Sigmoid colon (tissue), 7 donors: Measurements from ENCODE around the gene SF3A1. TPM values are rescaled to one million over a fixed set of nuclear protein-coding genes. Genes with fewer than 3 reads are reported as not detected.

Experiments used
- DNase-seq: peaks from one replicate; pipeline ENCODE4 v3.0.0-alpha.2; 2019
- H3K27ac ChIP-seq, 4 donors: fragments of 200-600 bp; sonication (generic); one replicate each; pipeline ENCODE4 v1.5.1; 2016 to 2019; ENCODE audit warnings: mild to moderate bottlenecking in 1 of 4
- H3K27me3 ChIP-seq, 3 donors: fragments of 200-600 bp; sonication (generic); one replicate each; pipeline ENCODE4 v1.5.1; 2019; ENCODE audit warnings: mild to moderate bottlenecking in 1 of 3
- H3K36me3 ChIP-seq, 4 donors: fragments of 200-600 bp; sonication (generic); one replicate each; pipeline ENCODE4 v1.5.1; 2016 to 2019
- H3K4me1 ChIP-seq, 4 donors: fragments of 200-600 bp; sonication (generic); one replicate each; pipeline ENCODE4 v1.5.1; 2017 to 2019
- H3K4me3 ChIP-seq, 4 donors: fragments of 200-600 bp; sonication (generic); one replicate each; pipeline ENCODE4 v1.5.1; 2017 to 2019; ENCODE audit warnings: mild to moderate bottlenecking in 2 of 4, moderate library complexity in 1 of 4
- H3K9me3 ChIP-seq, 4 donors: fragments of 200-600 bp in 3 of 4; sonication (generic) in 3 of 4; one replicate each; pipeline versions ENCODE4 v1.5.1 to v1.6.1; 2013 to 2019
- CTCF ChIP-seq, 4 experiments: fragments of 450-650 bp in 3 of 4; fragments of 200-600 bp in 1 of 4; IDR thresholded peaks; one replicate each; pipeline ENCODE4 v1.5.1; 2016 to 2019; ENCODE audit warnings: antibody characterized with exemption in 4 of 4, mild to moderate bottlenecking in 3 of 4, moderate library complexity in 2 of 4
- EP300 ChIP-seq, 4 donors: sonication (generic); formaldehyde crosslinking; IDR thresholded peaks; one replicate each; pipeline ENCODE4 v1.6.1; 2017; ENCODE audit warnings: antibody characterized with exemption in 4 of 4
- POLR2A ChIP-seq, 2 donors: fragments of 450-650 bp; IDR thresholded peaks; one replicate each; pipeline ENCODE4 v1.6.1; 2016; ENCODE audit warnings: antibody characterized with exemption in 2 of 2, mild to moderate bottlenecking in 2 of 2, moderate library complexity in 2 of 2
- POLR2AphosphoS5 ChIP-seq, 4 donors: sonication (generic); formaldehyde crosslinking; IDR thresholded peaks; one replicate each; pipeline ENCODE4 v1.6.1; 2017; ENCODE audit warnings: antibody characterized with exemption in 4 of 4
- WGBS, 2 donors: extraction: QIAGEN DNeasy Blood & Tissue Kit; methylation state at CpG; one replicate each; pipeline ENCODE4 v1.1.7; 2013; 5-methylcytosine and 5-hydroxymethylcytosine counted together
- intact Hi-C: fragments of 100-400 bp; cut with DNase I; formaldehyde crosslinking; loops from one replicate; pipeline ENCODE4 v1.15.1; 2023
- polyA plus RNA-seq, 3 donors: library from polyadenylated mRNA; stranded (reverse); fragments of 200-250 nt; gene quantifications; one replicate each; pipeline ENCODE4 v1.2.3, GENCODE V29; 2013
- total RNA-seq, 4 donors: library from RNA; depleted of rRNA; stranded (reverse); fragments of >200 nt; gene quantifications; one replicate each; pipeline ENCODE4 v1.1.0, GENCODE V29; 2016
- donor health status: healthy with polysubstance abuse.
- donor health status: Bipolar disorder and iron deficiency.
- donor health status: healthy.

Gene SF3A1
- total and polyA plus RNA-seq, 7 donors = 17.4 to 61.5 (median 25.7) TPM

- intact Hi-C loops = no loop called here
- H3K27me3 ChIP-seq = no peaks in the 10 kb centered on the region
- peaks cover 0 to 28% (median 7%) of the 10 kb centered on the region in 4 donors for H3K36me3 ChIP-seq
- H3K9me3 ChIP-seq = no peaks in the 10 kb centered on the region
- TF ChIP-seq POLR2A (IDR thresholded peaks at IDR 0.05) = no peak
- no peak for TF ChIP-seq CTCF (IDR thresholded peaks at IDR 0.05)
- TF ChIP-seq POLR2AphosphoS5 (IDR thresholded peaks at IDR 0.05) = no peak
- no peak for TF ChIP-seq EP300 (IDR thresholded peaks at IDR 0.05)
- WGBS, 2 donors = 91% methylated on average over 27 of the region's 27 CpGs
- H3K4me1 ChIP-seq = peaks cover 0 to 21% (median 15%) of the 10 kb centered on the region in 4 donors
- DNase-seq = no peak
- no peak overlapping the region for H3K27ac ChIP-seq
- H3K4me3 ChIP-seq = no peak overlapping the region
Observed at GRCh38 chr22:30285176-30285845, 71.4 kb downstream of the SF3A1 start.

GRCh38 chr22:30284666-30285065 lies 72.0 kb downstream of the SF3A1 start:
- H3K4me1 ChIP-seq = peaks cover 0 to 15% (median 10%) of the 10 kb centered on the region in 4 donors
- DNase-seq = no peak
- no peaks in the 10 kb centered on the region for H3K9me3 ChIP-seq
- intact Hi-C loops = no loop called here
- H3K36me3 ChIP-seq = peaks cover 0 to 28% (median 7%) of the 10 kb centered on the region in 4 donors
- 92 to 93% methylated on average over 4 of the region's 4 CpGs for WGBS, 2 donors
- no peak for TF ChIP-seq CTCF (IDR thresholded peaks at IDR 0.05)
- TF ChIP-seq EP300 (IDR thresholded peaks at IDR 0.05) = no peak
- H3K27ac ChIP-seq = no peak overlapping the region
- H3K4me3 ChIP-seq = no peak overlapping the region
- no peaks in the 10 kb centered on the region for H3K27me3 ChIP-seq

- no peak for DNase-seq
- no peak for TF ChIP-seq POLR2A (IDR thresholded peaks at IDR 0.05)
- TF ChIP-seq CTCF (IDR thresholded peaks at IDR 0.05) = no peak
- no peak for TF ChIP-seq POLR2AphosphoS5 (IDR thresholded peaks at IDR 0.05)
- no peak for TF ChIP-seq EP300 (IDR thresholded peaks at IDR 0.05)
- no peaks in the 10 kb centered on the region for H3K9me3 ChIP-seq
- 75 to 83% methylated on average over 9 of the region's 9 CpGs for WGBS, 2 donors
- no peak overlapping the region for H3K4me3 ChIP-seq
- H3K36me3 ChIP-seq = peaks cover 0 to 28% (median 7%) of the 10 kb centered on the region in 4 donors
- intact Hi-C loops = no loop called here
- H3K4me1 ChIP-seq = peaks cover 0 to 15% (median 10%) of the 10 kb centered on the region in 4 donors
- H3K27ac ChIP-seq = no peak overlapping the region
- no peaks in the 10 kb centered on the region for H3K27me3 ChIP-seq
Observed at GRCh38 chr22:30284172-30284571, 72.5 kb downstream of the SF3A1 start.

GRCh38 chr22:30283342-30283741 lies 73.4 kb downstream of the SF3A1 start:
- TF ChIP-seq EP300 (IDR thresholded peaks at IDR 0.05) (no peak), CTCF (IDR thresholded peaks at IDR 0.05) (no peak), POLR2A (IDR thresholded peaks at IDR 0.05) (no peak)
- WGBS, 2 donors = 88 to 91% methylated on average over 4 of the region's 4 CpGs
- Histone ChIP-seq H3K4me3 (no peak overlapping the region), H3K27me3 (no peaks in the 10 kb centered on the region), H3K36me3 (peaks cover 0 to 28% (median 7%) of the 10 kb centered on the region in 4 donors), H3K4me1 (peaks cover 0 to 9% (median 6%) of the 10 kb centered on the region in 4 donors), H3K9me3 (no peaks in the 10 kb centered on the region), H3K27ac (no peak overlapping the region)
- intact Hi-C loops = no loop called here
- no peak for DNase-seq

GRCh38 chr22:30282616-30283046 lies 74.1 kb downstream of the SF3A1 start:
- H3K36me3 ChIP-seq = peaks cover 0 to 28% (median 7%) of the 10 kb centered on the region in 4 donors
- TF ChIP-seq EP300 (IDR thresholded peaks at IDR 0.05) (no peak), CTCF (IDR thresholded peaks at IDR 0.05) (no peak), POLR2A (IDR thresholded peaks at IDR 0.05) (no peak), POLR2AphosphoS5 (IDR thresholded peaks at IDR 0.05) (no peak)
- no peaks in the 10 kb centered on the region for H3K9me3 ChIP-seq
- DNase-seq = no peak
- WGBS, 2 donors = 53 to 76% methylated on average over 7 of the region's 7 CpGs
- no peaks in the 10 kb centered on the region for H3K27me3 ChIP-seq
- H3K4me3 ChIP-seq = no peak overlapping the region
- H3K4me1 ChIP-seq = peaks cover 0 to 10% (median 7%) of the 10 kb centered on the region in 4 donors
- intact Hi-C loops = no loop called here
- no peak overlapping the region for H3K27ac ChIP-seq
